ENCODE results near the gene BHLHE23.

The BHLHE23 gene

DNA sequence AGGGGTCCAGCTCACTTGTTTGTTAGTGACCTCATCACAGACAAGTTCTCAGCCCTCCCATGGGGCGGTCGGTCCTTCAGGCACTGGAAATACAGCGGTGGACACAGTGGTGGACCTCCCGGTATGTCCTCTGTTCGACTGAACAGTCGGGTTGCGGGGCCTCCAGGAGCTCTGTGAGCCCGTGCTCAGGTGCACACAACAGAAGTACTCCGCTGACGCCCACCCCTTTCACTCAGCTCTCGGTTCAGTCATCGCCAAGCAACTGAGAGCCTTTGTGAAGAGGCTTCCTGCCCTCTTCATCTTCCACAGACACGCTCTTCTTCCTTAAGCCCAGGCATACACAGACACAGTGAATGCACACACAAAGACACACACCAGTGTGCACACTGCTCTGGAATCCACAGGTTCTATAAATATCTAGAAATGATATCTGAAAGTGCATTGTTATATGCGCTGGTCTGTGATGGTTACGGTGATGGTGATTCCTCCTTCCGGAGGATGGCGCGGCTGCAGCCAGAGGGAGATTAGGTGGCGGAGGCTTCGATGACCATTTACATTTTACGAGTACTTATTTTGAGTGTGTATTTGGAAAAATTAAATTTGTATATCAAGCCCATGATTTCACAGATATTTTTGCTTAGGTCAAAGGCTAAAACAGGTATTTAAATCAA, 46.8 kb upstream of the BHLHE23 start:
- no peak for TF ChIP-seq EGR1 (IDR thresholded peaks at IDR 0.05)
- TF ChIP-seq TEAD4 (IDR thresholded peaks at IDR 0.05): no peak
- TF ChIP-seq, protein P1, sequence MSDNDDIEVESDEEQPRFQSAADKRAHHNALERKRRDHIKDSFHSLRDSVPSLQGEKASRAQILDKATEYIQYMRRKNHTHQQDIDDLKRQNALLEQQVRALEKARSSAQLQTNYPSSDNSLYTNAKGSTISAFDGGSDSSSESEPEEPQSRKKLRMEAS (IDR thresholded peaks at IDR 0.05): no peak
- no peak for TF ChIP-seq RAD21 (IDR thresholded peaks at IDR 0.05; ENCODE audit: low read depth)
- TF ChIP-seq NFIC (IDR thresholded peaks at IDR 0.05): no peak
- TF ChIP-seq ZBTB7A (IDR thresholded peaks at IDR 0.05; ENCODE audit: low read depth): no peak
- no peak for TF ChIP-seq CEBPB (IDR thresholded peaks at IDR 0.05)
- TF ChIP-seq FOXM1 (IDR thresholded peaks at IDR 0.05; ENCODE audit: borderline replicate concordance, low read depth): no peak
- no peak for TF ChIP-seq EP300 (IDR thresholded peaks at IDR 0.05; ENCODE audit: borderline replicate concordance)

DNA sequence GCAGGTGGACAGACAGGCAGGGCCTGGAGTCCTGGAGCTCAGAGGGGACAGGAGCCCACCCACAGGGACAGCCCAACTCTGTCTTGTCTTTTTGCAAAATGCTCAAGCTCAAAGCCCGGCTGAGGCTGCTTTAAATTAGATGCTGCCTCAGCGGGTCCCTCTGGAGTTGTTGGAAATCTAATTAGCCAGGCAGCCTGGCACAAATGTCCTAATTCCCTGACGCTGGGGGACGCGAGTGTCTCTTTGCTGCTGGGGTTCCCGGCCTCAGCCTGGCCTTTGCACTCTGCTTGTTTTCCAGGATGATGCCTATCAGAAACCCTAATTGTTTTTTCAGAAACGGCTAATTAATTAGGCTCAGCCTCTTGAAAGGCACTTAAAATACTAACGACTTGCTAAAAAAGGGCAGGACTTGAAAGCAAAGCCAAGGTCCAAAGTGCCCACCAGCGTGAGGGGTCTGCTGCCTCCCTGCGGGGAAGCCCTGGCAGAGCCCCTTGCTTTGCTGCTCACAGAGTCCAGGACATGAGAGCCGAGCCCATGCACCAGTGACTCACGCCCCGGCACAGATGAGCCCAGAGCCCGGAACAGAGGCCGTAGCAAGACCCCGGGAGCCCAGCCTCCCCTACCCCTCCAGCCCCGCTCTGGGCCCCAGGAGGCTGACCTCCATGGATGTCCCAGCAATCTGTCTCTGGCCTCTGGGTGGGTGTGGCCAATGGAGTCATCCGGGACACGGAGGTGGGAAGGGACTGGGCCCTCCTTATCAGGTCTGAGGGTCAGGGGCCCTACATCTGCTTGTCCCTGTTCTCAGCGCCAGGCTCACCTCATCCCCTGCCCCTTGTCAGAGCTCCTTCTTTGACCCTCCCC, 46.0 kb upstream of the BHLHE23 start:
- TF ChIP-seq ZBTB7A (IDR thresholded peaks at IDR 0.05; ENCODE audit: low read depth) (no peak), NFIC (IDR thresholded peaks at IDR 0.05) (no peak), TCF12 (IDR thresholded peaks at IDR 0.05; ENCODE audit: low read depth) (no peak), RAD21 (IDR thresholded peaks at IDR 0.05; ENCODE audit: low read depth) (no peak), TAF1 (IDR thresholded peaks at IDR 0.05; ENCODE audit: low read depth) (no peak), CREB1 (IDR thresholded peaks at IDR 0.05; ENCODE audit: low read depth) (no peak), TEAD4 (IDR thresholded peaks at IDR 0.05) (no peak), CEBPB (IDR thresholded peaks at IDR 0.05) (no peak), EP300 (IDR thresholded peaks at IDR 0.05; ENCODE audit: borderline replicate concordance) (no peak), YY1 (IDR thresholded peaks at IDR 0.05; ENCODE audit: low read depth) (no peak), FOXM1 (IDR thresholded peaks at IDR 0.05; ENCODE audit: borderline replicate concordance, low read depth) (no peak), EGR1 (IDR thresholded peaks at IDR 0.05) (no peak)
- TF ChIP-seq, protein P1 (IDR thresholded peaks at IDR 0.05): no peak
- TF ChIP-seq, protein P2, sequence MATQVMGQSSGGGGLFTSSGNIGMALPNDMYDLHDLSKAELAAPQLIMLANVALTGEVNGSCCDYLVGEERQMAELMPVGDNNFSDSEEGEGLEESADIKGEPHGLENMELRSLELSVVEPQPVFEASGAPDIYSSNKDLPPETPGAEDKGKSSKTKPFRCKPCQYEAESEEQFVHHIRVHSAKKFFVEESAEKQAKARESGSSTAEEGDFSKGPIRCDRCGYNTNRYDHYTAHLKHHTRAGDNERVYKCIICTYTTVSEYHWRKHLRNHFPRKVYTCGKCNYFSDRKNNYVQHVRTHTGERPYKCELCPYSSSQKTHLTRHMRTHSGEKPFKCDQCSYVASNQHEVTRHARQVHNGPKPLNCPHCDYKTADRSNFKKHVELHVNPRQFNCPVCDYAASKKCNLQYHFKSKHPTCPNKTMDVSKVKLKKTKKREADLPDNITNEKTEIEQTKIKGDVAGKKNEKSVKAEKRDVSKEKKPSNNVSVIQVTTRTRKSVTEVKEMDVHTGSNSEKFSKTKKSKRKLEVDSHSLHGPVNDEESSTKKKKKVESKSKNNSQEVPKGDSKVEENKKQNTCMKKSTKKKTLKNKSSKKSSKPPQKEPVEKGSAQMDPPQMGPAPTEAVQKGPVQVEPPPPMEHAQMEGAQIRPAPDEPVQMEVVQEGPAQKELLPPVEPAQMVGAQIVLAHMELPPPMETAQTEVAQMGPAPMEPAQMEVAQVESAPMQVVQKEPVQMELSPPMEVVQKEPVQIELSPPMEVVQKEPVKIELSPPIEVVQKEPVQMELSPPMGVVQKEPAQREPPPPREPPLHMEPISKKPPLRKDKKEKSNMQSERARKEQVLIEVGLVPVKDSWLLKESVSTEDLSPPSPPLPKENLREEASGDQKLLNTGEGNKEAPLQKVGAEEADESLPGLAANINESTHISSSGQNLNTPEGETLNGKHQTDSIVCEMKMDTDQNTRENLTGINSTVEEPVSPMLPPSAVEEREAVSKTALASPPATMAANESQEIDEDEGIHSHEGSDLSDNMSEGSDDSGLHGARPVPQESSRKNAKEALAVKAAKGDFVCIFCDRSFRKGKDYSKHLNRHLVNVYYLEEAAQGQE (IDR thresholded peaks at IDR 0.05; ENCODE audit: low read depth): no peak
- TF ChIP-seq, protein P3, sequence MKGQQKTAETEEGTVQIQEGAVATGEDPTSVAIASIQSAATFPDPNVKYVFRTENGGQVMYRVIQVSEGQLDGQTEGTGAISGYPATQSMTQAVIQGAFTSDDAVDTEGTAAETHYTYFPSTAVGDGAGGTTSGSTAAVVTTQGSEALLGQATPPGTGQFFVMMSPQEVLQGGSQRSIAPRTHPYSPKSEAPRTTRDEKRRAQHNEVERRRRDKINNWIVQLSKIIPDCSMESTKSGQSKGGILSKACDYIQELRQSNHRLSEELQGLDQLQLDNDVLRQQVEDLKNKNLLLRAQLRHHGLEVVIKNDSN (IDR thresholded peaks at IDR 0.05): no peak

DNA sequence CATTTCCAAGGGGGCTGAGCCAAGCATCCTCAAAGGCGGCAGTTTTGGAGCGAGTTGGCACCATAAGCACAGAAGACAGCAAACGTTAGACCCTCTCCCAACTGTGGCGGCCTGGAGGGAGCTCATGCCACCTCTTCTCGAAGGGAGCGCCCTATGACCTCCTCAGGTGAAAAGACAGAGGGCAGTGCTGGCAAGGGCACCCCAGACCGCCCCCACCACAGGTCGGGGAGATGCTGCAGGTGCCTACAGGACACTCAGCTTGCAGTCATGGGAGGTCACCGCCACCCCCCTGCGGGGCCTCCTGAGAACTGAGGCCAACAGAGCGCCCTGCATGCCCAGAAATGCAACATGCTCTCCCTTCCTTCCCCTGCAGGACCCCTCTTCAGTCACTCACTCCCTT, 45.1 kb upstream of the BHLHE23 start:
- TF ChIP-seq EGR1 (IDR thresholded peaks at IDR 0.05) (no peak), CEBPB (IDR thresholded peaks at IDR 0.05) (no peak), ZBTB7A (IDR thresholded peaks at IDR 0.05; ENCODE audit: low read depth) (no peak), TAF1 (IDR thresholded peaks at IDR 0.05; ENCODE audit: low read depth) (no peak), NFIC (IDR thresholded peaks at IDR 0.05) (no peak), TCF12 (IDR thresholded peaks at IDR 0.05; ENCODE audit: low read depth) (no peak), EP300 (IDR thresholded peaks at IDR 0.05; ENCODE audit: borderline replicate concordance) (no peak), RAD21 (IDR thresholded peaks at IDR 0.05; ENCODE audit: low read depth) (no peak)
- TF ChIP-seq, protein P3 (IDR thresholded peaks at IDR 0.05): no peak
- TF ChIP-seq, protein P2 (IDR thresholded peaks at IDR 0.05; ENCODE audit: low read depth): no peak

DNA sequence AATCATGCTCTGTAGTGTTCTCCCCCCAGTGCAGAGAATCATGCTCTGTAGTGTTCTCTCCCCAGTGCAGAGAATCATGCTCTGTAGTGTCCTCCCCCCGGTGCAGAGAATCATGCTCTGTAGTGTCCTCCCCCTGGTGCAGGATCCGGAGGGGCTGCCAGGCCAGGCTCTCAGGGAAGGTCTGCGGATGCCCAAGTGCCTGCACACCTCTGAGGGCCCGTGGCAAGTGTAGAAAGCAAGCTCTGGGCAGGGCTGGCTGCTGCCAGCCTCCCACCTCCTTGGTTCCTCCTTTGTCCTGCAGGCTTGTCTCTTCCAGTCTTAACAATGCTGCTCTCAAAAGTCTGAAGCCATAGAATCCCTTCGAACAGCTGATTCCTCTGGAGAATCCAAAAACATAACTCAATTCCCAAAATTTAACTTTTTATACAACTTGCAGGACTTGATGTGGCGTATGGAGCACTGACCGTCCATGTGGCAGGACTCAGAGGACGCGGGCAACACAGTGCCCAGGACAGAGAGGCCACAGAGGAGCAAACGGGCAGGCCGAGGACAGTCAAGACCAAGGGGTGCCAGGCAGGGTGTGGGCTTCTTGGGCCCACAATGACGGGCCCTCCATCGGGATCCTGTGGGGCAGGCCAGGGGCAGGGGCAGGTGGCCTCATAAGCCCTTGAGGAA, 44.6 kb upstream of the BHLHE23 start:
- TF ChIP-seq FOXM1 (IDR thresholded peaks at IDR 0.05; ENCODE audit: borderline replicate concordance, low read depth) (no peak), TCF12 (IDR thresholded peaks at IDR 0.05; ENCODE audit: low read depth) (no peak), RAD21 (IDR thresholded peaks at IDR 0.05; ENCODE audit: low read depth) (no peak), CREB1 (IDR thresholded peaks at IDR 0.05; ENCODE audit: low read depth) (no peak), EP300 (IDR thresholded peaks at IDR 0.05; ENCODE audit: borderline replicate concordance) (no peak), ZBTB7A (IDR thresholded peaks at IDR 0.05; ENCODE audit: low read depth) (no peak), TEAD4 (IDR thresholded peaks at IDR 0.05) (no peak), EGR1 (IDR thresholded peaks at IDR 0.05) (no peak), TAF1 (IDR thresholded peaks at IDR 0.05; ENCODE audit: low read depth) (no peak), NFIC (IDR thresholded peaks at IDR 0.05) (no peak), CEBPB (IDR thresholded peaks at IDR 0.05) (no peak), YY1 (IDR thresholded peaks at IDR 0.05; ENCODE audit: low read depth) (no peak)
- TF ChIP-seq, protein P2 (IDR thresholded peaks at IDR 0.05; ENCODE audit: low read depth): no peak
- TF ChIP-seq, protein P1 (IDR thresholded peaks at IDR 0.05): no peak
- TF ChIP-seq, protein P3 (IDR thresholded peaks at IDR 0.05): no peak
